K562 (cell line): ENCODE measurements around the gene TMEM107.

ENCODE experiments used
- BRD4 ChIP-seq: fragments of 200-600 bp; sonication (generic); IDR thresholded peaks from 2 replicates; pipeline ENCODE4 v1.6.1; 2017; ENCODE audit warnings: inconsistent platforms
- EHMT2 ChIP-seq: fragments of 450-650 bp; IDR thresholded peaks from 2 replicates; pipeline ENCODE4 v1.6.1; 2018; ENCODE audit warnings: antibody characterized with exemption
- GATAD2B ChIP-seq: fragments of 450-650 bp; IDR thresholded peaks from 2 replicates; pipeline ENCODE4 v1.6.1; 2017; ENCODE audit warnings: mild to moderate bottlenecking, borderline replicate concordance
- KAT2B ChIP-seq: IDR thresholded peaks from one replicate; pipeline ENCODE4 v1.6.1; 2012; ENCODE audit warnings: low read depth, mild to moderate bottlenecking, control low read depth, inconsistent platforms, low read length, moderate library complexity
- NFE2L1 ChIP-seq: fragments of 450-650 bp; IDR thresholded peaks from 2 replicates; pipeline ENCODE4 v1.6.1; 2016; ENCODE audit warnings: missing genetic modification characterization, low read depth, mild to moderate bottlenecking, missing compliant biosample characterization, moderate library complexity, borderline replicate concordance
- POLR2A ChIP-seq: fragments of 450-650 bp; conservative IDR thresholded peaks from 2 replicates; pipeline ENCODE4 v1.6.1; 2016
- PURB ChIP-seq: sonication (generic); formaldehyde crosslinking; IDR thresholded peaks from 2 replicates; pipeline ENCODE4 v1.9.0; 2021; ENCODE audit warnings: low read depth, mild to moderate bottlenecking, missing genetic modification reagents
- RCOR1 ChIP-seq, 2 experiments: IDR thresholded peaks; 2 replicates each; pipeline ENCODE4 v1.6.1; 2012; ENCODE audit warnings: low read depth in 2 of 2, low read length in 2 of 2, borderline replicate concordance in 1 of 2, improper control_type of control experiment in 1 of 2
- SAFB2 ChIP-seq: fragments of 200-400 bp; formaldehyde crosslinking; IDR thresholded peaks from 2 replicates; pipeline ENCODE4 v1.6.1; 2018; ENCODE audit warnings: borderline replicate concordance, low read length, low read depth, moderate library complexity; ENCODE audit not compliant: severe bottlenecking
- SLC30A9 ChIP-seq: fragments of 250-450 bp; sonication (Bioruptor Pico); IDR thresholded peaks from 2 replicates; pipeline ENCODE4 v1.8.0; 2022; ENCODE audit warnings: mild to moderate bottlenecking, moderate library complexity
- TBP ChIP-seq: optimal IDR thresholded peaks from 2 replicates; pipeline ENCODE3; 2011; ENCODE audit warnings: low read depth, low read length, improper control_type of control experiment
- ZFX ChIP-seq: sonication (generic); formaldehyde crosslinking; IDR thresholded peaks from 2 replicates; pipeline ENCODE4 v1.8.0; 2022; ENCODE audit warnings: mild to moderate bottlenecking, missing genetic modification reagents, moderate library complexity
- ZZZ3 ChIP-seq: fragments of 450-650 bp; IDR thresholded peaks from 2 replicates; pipeline ENCODE4 v1.6.1; 2016; ENCODE audit warnings: antibody characterized with exemption, mild to moderate bottlenecking, moderate library complexity
- TF ChIP-seq, protein P1 (sequence below): fragments of 250-450 bp; sonication (Bioruptor Pico); IDR thresholded peaks from 2 replicates; pipeline ENCODE4 v1.5.0; 2020; ENCODE audit warnings: mild to moderate bottlenecking

DNA sequence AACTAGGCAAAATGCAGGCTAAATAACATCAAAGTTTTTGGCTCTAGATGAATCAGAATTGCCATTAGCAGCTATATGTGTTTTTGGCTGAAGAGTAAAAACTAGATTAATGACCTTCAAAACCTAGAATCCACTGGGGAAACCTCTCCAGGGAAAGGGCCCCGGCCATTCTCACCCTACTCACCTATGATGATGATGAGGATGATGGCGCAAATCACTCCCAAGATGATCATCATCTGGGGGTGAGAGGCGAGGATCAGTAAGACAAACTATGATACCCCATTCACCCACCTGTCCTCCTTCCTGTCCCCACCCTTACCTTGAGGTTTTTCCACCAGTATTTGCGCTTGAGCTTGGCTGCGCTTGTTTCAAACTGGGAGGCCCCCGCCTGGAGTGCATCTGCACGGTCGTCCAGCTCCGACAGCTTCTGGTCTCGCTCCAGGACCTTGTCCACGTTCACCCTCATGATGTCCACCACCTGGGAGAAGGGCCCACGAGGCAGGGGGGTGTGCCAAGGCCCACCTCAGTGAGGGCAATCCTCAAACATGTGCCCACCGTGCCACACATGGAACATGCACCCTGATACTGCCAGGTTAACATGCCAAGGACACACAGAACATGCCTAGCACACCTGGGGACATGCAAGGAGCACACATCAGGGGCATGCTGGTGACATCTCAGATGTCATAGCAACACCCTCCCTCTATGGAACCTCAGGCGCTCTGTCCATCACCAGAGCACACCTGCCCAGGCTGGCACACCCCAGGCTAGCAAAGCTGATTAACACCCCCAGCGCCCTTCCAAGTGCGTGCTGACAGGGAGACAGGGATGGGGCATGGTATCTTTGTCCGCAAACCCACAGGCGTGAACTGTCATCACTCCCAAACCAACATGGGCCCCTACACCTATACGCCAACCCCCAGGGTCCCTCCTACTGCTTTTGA, 14.6 kb downstream of the TMEM107 start:
- TF ChIP-seq EHMT2: no peak
- no peak for TF ChIP-seq NFE2L1 (tag)
- TF ChIP-seq ZZZ3: no peak
- TF ChIP-seq SAFB2: no peak
- TF ChIP-seq SLC30A9 (CRISPR knock-in tag): no peak
- TF ChIP-seq PURB: no peak
- TF ChIP-seq TBP: no peak
- no peak for TF ChIP-seq KAT2B
- no peak for TF ChIP-seq POLR2A
- no peak for TF ChIP-seq BRD4
- TF ChIP-seq GATAD2B: no peak
- no peak for TF ChIP-seq ZFX
- TF ChIP-seq, protein P1, sequence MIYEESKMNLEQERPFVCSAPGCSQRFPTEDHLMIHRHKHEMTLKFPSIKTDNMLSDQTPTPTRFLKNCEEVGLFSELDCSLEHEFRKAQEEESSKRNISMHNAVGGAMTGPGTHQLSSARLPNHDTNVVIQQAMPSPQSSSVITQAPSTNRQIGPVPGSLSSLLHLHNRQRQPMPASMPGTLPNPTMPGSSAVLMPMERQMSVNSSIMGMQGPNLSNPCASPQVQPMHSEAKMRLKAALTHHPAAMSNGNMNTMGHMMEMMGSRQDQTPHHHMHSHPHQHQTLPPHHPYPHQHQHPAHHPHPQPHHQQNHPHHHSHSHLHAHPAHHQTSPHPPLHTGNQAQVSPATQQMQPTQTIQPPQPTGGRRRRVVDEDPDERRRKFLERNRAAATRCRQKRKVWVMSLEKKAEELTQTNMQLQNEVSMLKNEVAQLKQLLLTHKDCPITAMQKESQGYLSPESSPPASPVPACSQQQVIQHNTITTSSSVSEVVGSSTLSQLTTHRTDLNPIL: no peak
- TF ChIP-seq RCOR1 (IDR thresholded peaks at IDR 0.05; ENCODE audit: borderline replicate concordance in 1 of 2, low read depth in 2 of 2, low read length in 2 of 2): no peak
